NCI-H345 treated with DMSO at 0.1 percent for 48 hours (cell line): Measurements from ENCODE around the gene CAMK2A.

Experiments used
- DNase-seq: peaks from one replicate; lab custom pipeline; 2025; ENCODE audit not compliant: unreplicated experiment; lab: John Stamatoyannopoulos, UW

CAMK2A gene

DNA sequence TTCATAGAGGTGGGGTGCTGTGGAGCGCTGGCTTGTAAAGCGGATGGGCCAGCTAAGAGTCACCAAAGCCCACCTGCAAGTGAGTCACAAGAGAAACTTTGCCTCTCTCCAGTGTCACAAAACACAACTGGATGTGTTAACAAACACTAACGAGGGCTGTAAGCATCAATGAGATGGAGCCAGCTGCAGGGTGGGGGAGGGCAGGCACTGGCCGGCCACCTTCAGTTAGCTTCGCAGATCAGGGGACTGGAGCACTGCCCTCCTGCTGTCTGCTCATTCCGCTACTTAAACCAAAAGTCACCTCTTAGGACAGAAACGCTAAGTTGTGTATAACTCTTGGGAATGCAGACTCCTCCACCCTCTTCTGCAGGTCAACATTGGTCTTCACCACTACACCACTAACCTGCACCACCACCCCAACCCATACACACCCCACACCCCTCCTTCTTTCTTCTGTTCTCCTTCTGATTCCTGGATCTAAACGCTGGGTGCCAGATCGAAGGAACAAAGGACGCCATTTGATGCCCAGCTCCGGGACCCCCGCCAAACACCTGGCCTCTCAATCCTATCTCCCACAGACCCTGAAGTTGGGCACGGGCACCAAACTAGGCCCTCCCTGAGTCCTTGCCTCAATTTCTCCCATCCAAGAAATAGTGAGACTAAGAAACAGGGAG, 11.1 kb upstream of the CAMK2A start:
- no peak for DNase-seq

DNA sequence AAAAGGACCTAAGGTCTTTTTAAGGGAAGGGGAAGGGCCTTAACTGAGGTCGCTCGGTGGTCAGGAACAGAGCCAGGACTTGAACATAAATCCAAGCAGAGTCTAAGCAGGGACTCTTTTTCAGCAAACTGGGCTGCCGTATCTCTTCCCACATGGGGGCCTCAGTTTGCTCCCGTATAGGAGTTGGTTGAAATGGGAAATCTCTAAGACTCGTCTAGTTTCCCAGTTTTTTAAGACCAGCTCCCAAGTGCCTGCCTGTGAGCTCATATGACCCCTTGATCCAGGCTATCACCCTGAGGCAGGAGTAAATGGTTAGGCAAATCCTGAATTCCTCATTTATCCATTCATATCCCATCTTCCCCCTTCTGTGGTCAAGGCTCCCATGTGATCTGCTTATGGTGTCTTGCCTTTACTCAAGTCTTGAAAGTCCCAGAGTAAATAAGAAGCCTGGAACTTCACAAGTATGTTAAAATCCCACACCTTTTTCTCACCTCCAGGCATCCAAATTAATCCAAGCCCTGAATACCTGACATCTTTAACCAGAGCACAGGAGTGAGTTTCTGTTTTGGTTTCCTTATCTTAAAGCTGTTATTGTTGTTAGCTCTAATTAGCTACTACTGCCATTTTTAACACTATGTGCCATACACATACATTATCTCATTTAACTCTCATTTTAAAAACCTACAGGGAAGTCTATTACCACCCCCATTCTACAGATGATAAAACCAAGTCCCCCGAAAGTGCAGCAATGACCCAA, 10.2 kb upstream of the CAMK2A start:
- no peak for DNase-seq

- DNase-seq = no peak
These were observed 9.3 kb upstream of the CAMK2A start for GRCh38 chr5:150298701-150299451.

DNA sequence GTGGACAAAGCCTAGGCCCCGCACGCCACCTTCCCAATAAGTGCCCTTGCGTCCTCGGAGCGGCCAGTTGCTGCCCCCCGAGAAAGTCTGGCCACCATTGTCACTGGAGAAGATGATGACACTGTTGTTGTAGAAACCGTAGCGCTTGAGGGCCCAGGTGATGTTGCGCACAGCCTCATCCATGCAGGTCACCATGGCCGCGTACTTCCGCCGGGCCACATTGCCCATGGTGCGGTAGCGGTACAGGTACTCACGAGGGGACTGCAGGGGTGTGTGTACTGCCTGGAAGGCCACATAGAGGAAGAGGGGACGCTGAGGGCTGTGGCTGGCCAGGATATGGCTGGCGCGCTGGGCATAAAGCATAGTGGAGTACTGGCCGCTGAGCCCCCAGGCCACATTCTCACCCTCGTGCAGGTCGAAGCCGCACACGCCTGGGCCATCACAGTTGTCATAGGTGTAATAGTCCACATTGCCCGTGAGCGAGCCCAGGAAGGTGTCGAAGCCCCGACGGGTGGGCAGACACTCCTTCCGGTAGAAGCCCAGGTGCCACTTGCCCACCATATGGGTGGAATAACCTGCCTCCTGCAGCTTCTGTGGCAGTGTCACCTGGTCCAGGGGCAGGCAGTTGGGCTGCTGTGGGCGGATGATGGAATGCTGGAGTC, 8.5 kb upstream of the CAMK2A start:
- no peak for DNase-seq

DNA sequence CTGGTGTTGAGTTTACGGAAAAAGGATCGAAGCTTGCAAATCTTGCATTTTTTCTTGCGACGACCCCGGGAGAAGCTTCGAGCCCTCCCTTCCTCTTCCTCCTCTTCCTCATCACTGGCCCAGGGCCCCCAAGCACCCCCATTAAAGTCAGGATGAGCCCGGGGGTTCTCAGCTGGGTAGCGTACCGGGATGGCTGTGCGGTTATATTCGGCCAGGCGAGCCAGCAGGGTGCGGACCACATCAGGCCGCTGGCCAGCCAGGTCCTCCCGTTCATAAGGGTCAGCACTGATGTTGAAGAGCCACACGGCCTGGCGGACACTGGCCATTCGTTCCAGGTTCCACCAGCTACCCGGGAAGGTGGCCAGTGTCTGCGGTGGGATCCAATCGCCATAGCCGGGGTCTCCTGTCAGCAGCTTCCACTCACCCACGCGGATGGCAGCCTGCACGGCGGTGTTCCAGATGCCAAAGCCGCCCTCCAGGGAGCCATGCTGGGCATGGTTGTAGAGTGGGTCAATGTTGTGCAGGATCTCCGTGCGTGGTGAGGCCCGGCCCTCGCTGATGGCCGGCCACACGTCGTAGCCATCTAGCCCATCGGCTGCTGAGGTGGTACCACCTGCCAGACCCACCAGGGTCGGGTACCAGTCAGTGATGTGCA, 7.8 kb upstream of the CAMK2A start:
- DNase-seq = no peak

DNA sequence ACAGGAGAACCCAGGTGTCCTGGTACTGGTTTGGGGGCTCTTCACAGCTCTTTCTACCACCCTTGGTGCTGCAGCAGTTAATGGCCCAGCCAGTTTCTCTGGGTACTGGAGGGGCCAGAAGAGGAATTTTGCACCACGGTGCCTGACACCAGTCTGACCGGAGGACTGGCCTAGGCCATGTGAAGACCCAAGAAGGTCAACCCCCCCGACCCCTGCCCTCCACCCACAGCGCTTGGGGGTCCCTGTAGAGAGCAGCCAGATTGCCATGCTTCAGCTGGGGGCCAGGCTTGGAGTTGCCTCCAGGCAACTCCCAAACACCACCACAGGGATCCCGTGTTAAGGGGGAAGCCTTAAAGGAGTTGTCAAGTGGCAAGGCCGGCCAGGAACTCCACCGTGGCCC, 6.9 kb upstream of the CAMK2A start:
- no peak for DNase-seq

DNA sequence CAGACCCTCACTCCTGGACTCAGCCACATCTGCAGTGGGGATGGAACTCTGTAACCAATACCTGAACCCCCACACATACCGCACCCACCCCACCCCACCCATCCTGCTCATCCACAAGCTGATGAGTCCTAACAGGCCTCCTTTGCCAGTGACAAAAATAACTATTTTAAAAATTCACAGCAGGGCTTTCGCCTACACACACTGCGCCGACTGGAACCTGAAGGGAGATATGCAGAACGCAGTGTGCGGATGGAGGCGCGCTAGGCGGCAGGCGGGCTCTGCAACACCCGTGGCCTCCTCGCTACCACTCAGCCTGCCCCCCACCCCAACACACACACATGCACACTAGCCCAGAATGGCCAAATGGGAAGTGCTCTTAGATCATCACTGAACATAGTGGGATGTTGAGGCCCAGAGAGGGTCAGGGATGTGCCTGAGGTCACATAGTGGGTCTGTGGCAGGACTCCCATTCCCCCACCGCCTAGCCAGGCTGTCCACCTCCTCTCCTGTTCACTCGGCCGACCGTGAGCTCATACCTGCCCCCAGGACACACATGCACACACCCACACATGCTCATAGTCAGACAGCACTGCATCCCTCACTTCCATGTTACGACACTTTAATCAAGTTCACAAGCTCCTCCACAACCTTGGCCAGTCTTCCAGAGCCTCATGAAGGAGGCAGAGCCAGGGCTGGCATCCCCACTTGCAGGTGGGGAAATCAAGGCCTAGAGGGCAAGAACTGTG, 6.3 kb upstream of the CAMK2A start:
- DNase-seq = no peak

- peak; percentile 49 for DNase-seq
These were observed 5.6 kb upstream of the CAMK2A start for GRCh38 chr5:150295172-150295634.

GRCh38 chr5:150294551-150295071, 5.0 kb upstream of the CAMK2A start:
- DNase-seq = no peak

GRCh38 chr5:150293091-150293941, 3.7 kb upstream of the CAMK2A start:
- no peak for DNase-seq

- DNase-seq = no peak
These were observed 2.1 kb upstream of the CAMK2A start for GRCh38 chr5:150291388-150292385.

DNA sequence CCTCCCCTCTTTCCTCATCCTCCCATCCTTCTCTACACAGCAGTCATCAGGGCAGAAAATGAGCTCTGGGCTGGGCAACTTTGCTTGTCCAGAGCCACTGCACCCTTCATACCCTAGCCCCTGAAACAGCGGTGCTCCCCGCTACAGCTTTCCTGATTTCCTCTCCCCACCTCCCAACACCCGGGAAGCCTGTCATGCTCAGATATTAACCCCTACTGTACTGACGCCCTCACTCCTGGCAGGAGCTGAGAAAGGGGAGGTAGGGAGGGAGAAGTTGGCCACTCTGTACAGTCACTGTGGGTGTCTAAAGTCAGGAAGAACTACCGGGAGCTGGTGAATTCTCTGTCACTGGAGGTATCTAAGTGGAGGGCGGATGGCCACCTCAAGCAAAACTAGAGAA, 782 bp downstream of the CAMK2A start:
- no peak for DNase-seq

- no peak for DNase-seq
These were observed 1.2 kb downstream of the CAMK2A start for GRCh38 chr5:150288361-150288760.

DNA sequence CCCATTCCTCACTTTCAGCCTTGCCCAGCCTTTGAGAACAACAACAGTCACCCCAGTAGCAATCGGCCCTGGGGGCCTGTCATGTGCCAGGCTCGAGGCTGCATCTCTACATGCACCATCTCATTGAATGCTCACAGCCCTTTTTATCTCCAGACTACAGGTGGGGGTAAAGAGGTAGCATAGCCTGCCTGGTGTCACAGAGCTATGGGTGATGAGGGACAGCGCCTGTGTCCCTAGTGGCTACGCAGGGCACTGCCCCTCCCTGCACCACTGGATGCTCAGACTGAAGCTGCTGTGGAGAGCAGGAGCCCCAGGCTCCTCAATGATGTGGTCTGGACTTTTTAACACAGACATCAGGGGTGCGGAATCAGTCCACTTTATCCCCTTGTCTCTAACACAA, 2.8 kb downstream of the CAMK2A start:
- no peak for DNase-seq

- no peak for DNase-seq
These were observed 4.5 kb downstream of the CAMK2A start for GRCh38 chr5:150285114-150285513.

DNA sequence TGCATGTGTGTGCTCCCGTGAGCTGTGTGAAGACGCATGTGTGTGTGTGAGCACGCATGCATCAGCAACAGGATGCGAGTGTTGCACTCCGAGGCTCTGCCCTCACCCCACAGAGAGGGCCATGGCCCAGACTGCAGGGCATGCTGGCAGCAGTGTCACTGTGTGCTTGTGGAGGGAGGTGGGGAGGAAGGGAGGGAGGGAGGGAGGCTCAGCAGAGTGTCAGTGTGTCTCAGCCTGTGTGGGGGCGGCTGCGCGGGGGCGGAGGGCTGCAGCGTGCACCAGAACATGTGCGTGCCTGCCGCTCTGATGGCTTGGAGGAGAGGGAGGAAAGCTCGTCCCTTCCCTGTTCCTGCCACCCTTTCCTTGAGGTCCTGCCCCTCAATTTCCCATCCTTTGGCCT, 5.3 kb downstream of the CAMK2A start:
- DNase-seq = no peak

DNA sequence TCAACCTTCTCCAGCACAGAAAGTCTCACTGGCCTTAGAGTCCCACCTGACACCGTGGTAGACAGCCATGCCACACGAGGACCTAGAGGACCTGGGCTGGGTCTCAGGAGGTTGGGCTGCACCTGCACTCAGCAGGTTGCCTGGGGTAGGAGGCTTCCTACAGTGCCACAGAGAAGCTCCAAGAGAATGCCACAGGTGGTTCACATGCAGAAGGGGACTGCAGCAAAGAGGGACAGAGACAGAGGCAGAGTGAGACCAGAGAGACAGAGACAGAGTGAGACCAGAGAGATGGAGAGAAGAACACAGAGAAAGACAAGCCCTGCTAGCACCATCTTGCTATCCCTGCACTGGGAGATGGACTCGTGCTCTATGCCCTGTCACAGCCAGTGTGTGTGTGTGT, 5.7 kb downstream of the CAMK2A start:
- no peak for DNase-seq

DNA sequence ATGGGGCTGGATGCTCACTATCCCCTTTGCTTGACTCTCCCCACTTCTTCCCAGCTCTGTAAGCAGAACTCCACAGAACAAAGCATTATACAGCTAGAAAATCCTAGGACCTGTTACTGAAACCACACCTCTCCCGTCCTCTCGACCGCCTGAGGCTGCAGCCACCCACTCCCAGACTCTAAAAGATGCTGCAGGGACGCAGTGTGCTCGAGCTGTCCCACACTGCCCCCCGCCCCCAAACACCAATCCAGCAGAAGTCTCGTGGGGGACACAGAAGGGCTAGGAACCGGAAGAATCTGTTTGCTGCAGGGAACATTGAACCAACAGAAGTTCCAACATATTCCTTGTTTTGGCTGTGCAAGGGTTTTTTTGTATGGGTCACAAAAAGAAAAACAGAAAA, 7.6 kb downstream of the CAMK2A start:
- no peak for DNase-seq
